TTC549 (cell line): ENCODE data around the gene MDM2.
"Not testable (repeated sequence)": the region's sequence is repeated elsewhere in the genome, so short reads cannot be mapped to it uniquely, and the experiment has no call there.

Experiments
- FAIRE-seq: peaks from 2 replicates; lab custom pipeline; 2012; peaks lifted over from hg19 to GRCh38; lab: Jason Lieb, UNC

MDM2 gene

GRCh38 chr12:68853396-68854077 is 45.6 kb downstream of the MDM2 start:
- no peak for FAIRE-seq

- no peak for FAIRE-seq
Measured at GRCh38 chr12:68854078-68854468, 46.1 kb downstream of the MDM2 start.

- FAIRE-seq = no peak
Measured at GRCh38 chr12:68854554-68854953, 46.6 kb downstream of the MDM2 start.

GRCh38 chr12:68855111-68855510 is 47.1 kb downstream of the MDM2 start:
- no peak for FAIRE-seq

GRCh38 chr12:68855771-68856170 is 47.8 kb downstream of the MDM2 start:
- FAIRE-seq = no peak

GRCh38 chr12:68856510-68856909 is 48.5 kb downstream of the MDM2 start:
- no peak for FAIRE-seq

GRCh38 chr12:68861890-68862289 is 53.9 kb downstream of the MDM2 start:
- FAIRE-seq = no peak

- FAIRE-seq = no peak
Measured at GRCh38 chr12:68863109-68863770, 55.3 kb downstream of the MDM2 start.

GRCh38 chr12:68863886-68864454 is 56.0 kb downstream of the MDM2 start:
- not testable (repeated sequence) for FAIRE-seq

GRCh38 chr12:68864604-68865003 is 56.6 kb downstream of the MDM2 start:
- FAIRE-seq = no peak

GRCh38 chr12:68865399-68866164 is 57.6 kb downstream of the MDM2 start:
- FAIRE-seq = no peak

GRCh38 chr12:68866950-68867349 is 59.0 kb downstream of the MDM2 start:
- FAIRE-seq = no peak

- no peak for FAIRE-seq
Measured at GRCh38 chr12:68867606-68868005, 59.6 kb downstream of the MDM2 start.

GRCh38 chr12:68868043-68868790 is 60.2 kb downstream of the MDM2 start:
- FAIRE-seq = no peak

GRCh38 chr12:68870011-68870410 is 62.0 kb downstream of the MDM2 start:
- FAIRE-seq = no peak

- FAIRE-seq = no peak
Measured at GRCh38 chr12:68870443-68870842, 62.5 kb downstream of the MDM2 start.

- FAIRE-seq = no peak
Measured at GRCh38 chr12:68871396-68871795, 63.4 kb downstream of the MDM2 start.

GRCh38 chr12:68871921-68872320 is 63.9 kb downstream of the MDM2 start:
- no peak for FAIRE-seq

- FAIRE-seq = no peak
Measured at GRCh38 chr12:68873316-68873715, 65.3 kb downstream of the MDM2 start.

- no peak for FAIRE-seq
Measured at GRCh38 chr12:68876461-68876860, 68.5 kb downstream of the MDM2 start.

- no peak for FAIRE-seq
Measured at GRCh38 chr12:68877583-68877982, 69.6 kb downstream of the MDM2 start.

GRCh38 chr12:68878283-68878682 is 70.3 kb downstream of the MDM2 start:
- FAIRE-seq = no peak
